Colonic mucosa (tissue), 4 donors: ENCODE results near the gene RNASEH1. TPM values are rescaled to one million over a fixed set of nuclear protein-coding genes. Genes with fewer than 3 reads are reported as not detected.
A peak's percentile ranks its signal among the peaks of the same experiment; 100 is the strongest.

ENCODE experiments used
- DNase-seq: peaks from one replicate; pipeline ENCODE4 v3.0.0-alpha.2; 2020
- H3K27ac ChIP-seq: fragments of 200-600 bp; one replicate; pipeline ENCODE4 v1.8.0; 2021
- H3K27me3 ChIP-seq: fragments of 200-600 bp; one replicate; pipeline ENCODE4 v1.8.0; 2021
- H3K36me3 ChIP-seq: fragments of 200-600 bp; one replicate; pipeline ENCODE4 v1.8.0; 2021
- H3K4me1 ChIP-seq: fragments of 200-600 bp; one replicate; pipeline ENCODE4 v1.8.0; 2021; ENCODE audit warnings: mild to moderate bottlenecking
- H3K4me3 ChIP-seq: fragments of 200-600 bp; one replicate; pipeline ENCODE4 v1.8.0; 2021
- H3K9ac ChIP-seq, 2 donors: one replicate each; pipeline ENCODE4 v1.7.0; 2013; ENCODE audit warnings: control low read depth in 2 of 2, low read depth in 2 of 2, low read length in 2 of 2
- H3K9me3 ChIP-seq: fragments of 200-600 bp; one replicate; pipeline ENCODE4 v1.8.0; 2021
- intact Hi-C: fragments of 100-400 bp; cut with DNase I; formaldehyde crosslinking; loops from one replicate; pipeline ENCODE4 v1.14.1; 2022
- total RNA-seq, 2 donors: library from RNA; stranded (reverse); fragmentation: NEBNext Ultra II Directional in 1 of 2; extraction: Animal tissue kit (Norgen Biotek cat#: 25700) in 1 of 2; gene quantifications; one replicate each; pipeline ENCODE4 v1.2.1, GENCODE V29; 2021
- TF ChIP-seq, protein P1 (sequence below): fragments of 200-600 bp; IDR thresholded peaks from one replicate; pipeline ENCODE4 v1.8.0; 2022; ENCODE audit warnings: antibody characterized with exemption, mild to moderate bottlenecking
- donor health status: healthy.
- donor health status: DM: no; HTN: no; CAD: no.
- donor health status: DM: no; HTN: no; CAD: no.

The RNASEH1 gene
- total RNA-seq, 2 donors from 2014 or later, result 13.3 to 18.8 TPM

DNA sequence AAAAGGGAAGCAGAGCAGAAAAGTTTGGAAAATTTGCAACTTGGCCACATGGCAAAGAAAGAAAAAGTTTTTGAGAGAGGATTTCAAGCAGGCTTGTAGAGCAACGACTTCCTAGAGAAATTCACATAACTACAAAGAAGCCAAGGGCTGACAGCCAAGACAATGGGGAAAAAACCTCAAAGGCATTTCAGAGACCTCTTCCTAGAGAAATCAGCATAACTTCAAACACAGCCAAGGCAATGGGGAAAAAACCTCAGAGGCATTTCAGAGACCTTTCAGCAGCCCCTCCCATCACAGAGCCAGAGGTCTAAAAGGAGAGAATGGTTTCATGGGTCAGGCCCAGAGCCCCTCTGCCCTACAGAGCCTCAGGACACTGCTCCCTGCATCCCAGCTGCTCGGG lies 46.0 kb downstream of the RNASEH1 start:
- H3K9me3 ChIP-seq, result no peaks in the 10 kb centered on the region
- no peak for DNase-seq
- H3K27me3 ChIP-seq, result no peaks in the 10 kb centered on the region
- H3K9ac ChIP-seq, result no peak overlapping the region
- intact Hi-C loops, result no loop called here
- no peak overlapping the region for H3K4me3 ChIP-seq
- no peaks in the 10 kb centered on the region for H3K4me1 ChIP-seq
- peaks cover 9% of the 10 kb centered on the region for H3K36me3 ChIP-seq
- no peak overlapping the region for H3K27ac ChIP-seq
- TF ChIP-seq, protein P1, sequence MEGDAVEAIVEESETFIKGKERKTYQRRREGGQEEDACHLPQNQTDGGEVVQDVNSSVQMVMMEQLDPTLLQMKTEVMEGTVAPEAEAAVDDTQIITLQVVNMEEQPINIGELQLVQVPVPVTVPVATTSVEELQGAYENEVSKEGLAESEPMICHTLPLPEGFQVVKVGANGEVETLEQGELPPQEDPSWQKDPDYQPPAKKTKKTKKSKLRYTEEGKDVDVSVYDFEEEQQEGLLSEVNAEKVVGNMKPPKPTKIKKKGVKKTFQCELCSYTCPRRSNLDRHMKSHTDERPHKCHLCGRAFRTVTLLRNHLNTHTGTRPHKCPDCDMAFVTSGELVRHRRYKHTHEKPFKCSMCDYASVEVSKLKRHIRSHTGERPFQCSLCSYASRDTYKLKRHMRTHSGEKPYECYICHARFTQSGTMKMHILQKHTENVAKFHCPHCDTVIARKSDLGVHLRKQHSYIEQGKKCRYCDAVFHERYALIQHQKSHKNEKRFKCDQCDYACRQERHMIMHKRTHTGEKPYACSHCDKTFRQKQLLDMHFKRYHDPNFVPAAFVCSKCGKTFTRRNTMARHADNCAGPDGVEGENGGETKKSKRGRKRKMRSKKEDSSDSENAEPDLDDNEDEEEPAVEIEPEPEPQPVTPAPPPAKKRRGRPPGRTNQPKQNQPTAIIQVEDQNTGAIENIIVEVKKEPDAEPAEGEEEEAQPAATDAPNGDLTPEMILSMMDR, result no peak

DNA sequence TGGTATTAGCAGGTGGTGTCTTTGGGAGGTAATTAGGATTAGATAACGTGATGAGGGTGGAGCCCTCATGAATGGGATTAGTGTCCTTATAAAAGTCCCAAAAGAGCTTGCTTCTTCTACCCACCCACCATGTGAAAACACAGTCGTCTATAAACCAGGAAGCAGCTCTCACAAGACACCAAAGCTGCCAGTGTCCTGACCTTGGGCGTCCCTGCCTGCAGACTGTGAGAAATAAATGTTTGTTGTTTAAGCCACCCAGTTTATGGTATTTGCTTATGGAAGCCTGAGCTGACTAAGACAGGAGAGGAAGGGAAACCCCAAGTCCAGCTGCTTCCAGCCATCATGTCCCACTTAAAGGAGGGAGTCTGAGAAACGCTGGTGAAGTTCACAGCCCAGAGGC lies 52.4 kb downstream of the RNASEH1 start:
- TF ChIP-seq, protein P1, result no peak
- no peaks in the 10 kb centered on the region for H3K4me1 ChIP-seq
- H3K36me3 ChIP-seq, result no peaks in the 10 kb centered on the region
- DNase-seq, result peak; percentile 53
- intact Hi-C loops, result no loop called here
- peak overlapping the region; percentile 71 for H3K27ac ChIP-seq
- no peak overlapping the region for H3K9ac ChIP-seq
- H3K27me3 ChIP-seq, result no peaks in the 10 kb centered on the region
- H3K9me3 ChIP-seq, result no peaks in the 10 kb centered on the region
- no peak overlapping the region for H3K4me3 ChIP-seq

DNA sequence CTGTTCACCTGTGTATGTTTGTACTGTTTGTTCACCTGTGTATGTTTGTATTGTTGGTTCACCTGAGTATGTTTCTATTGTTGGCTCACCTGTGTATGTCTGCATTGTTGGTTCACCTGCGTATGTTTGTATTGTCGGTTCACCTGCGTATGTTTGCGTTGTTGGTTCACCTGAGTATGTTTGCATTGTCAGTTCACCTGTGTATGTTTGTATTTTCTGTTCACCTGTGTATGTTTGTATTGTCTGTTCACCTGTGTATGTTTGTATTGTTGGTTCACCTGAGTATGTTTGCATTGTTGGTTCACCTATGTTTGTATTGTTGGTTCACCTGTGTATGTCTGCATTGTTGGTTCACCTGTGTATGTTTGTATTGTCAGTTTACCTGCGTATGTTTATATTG lies 53.4 kb downstream of the RNASEH1 start:
- DNase-seq, result no peak
- H3K9me3 ChIP-seq, result no peaks in the 10 kb centered on the region
- H3K36me3 ChIP-seq, result no peaks in the 10 kb centered on the region
- H3K27ac ChIP-seq, result no peak overlapping the region
- intact Hi-C loops, result no loop called here
- no peak overlapping the region for H3K4me3 ChIP-seq
- H3K27me3 ChIP-seq, result no peaks in the 10 kb centered on the region
- no peaks in the 10 kb centered on the region for H3K4me1 ChIP-seq
- no peak overlapping the region for H3K9ac ChIP-seq
- TF ChIP-seq, protein P1, result no peak

DNA sequence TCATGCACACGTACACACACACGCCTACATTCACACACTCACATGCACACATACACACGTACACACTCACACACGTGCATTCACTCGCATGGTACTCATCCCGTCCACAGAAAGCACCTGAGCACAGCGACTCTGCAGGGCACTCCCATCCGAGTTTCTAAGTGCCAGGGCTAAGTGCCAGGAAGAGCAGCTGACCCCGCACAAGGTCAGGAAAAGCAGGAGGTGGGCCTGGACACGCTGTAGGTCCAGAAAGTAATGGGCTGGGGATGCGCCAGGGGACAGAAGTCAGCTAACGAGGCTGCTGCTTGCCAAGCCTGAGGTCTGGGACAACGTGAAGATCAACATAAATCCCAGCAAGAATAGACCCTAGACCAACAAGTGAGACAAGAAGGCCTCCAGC lies 54.6 kb downstream of the RNASEH1 start:
- Histone ChIP-seq H3K27me3 (no peaks in the 10 kb centered on the region), H3K9me3 (no peaks in the 10 kb centered on the region), H3K4me1 (no peaks in the 10 kb centered on the region), H3K9ac (no peak overlapping the region), H3K27ac (no peak overlapping the region), H3K4me3 (no peak overlapping the region), H3K36me3 (no peaks in the 10 kb centered on the region)
- TF ChIP-seq, protein P1, result no peak
- intact Hi-C loops, result no loop called here
- no peak for DNase-seq

GRCh38 chr2:3503046-3503445 lies 55.1 kb downstream of the RNASEH1 start:
- DNase-seq, result no peak
- intact Hi-C loops, result no loop called here
- TF ChIP-seq, protein P1, result no peak
- no peaks in the 10 kb centered on the region for H3K9me3 ChIP-seq
- no peaks in the 10 kb centered on the region for H3K27me3 ChIP-seq
- no peaks in the 10 kb centered on the region for H3K4me1 ChIP-seq
- no peak overlapping the region for H3K27ac ChIP-seq
- no peak overlapping the region for H3K9ac ChIP-seq
- H3K4me3 ChIP-seq, result no peak overlapping the region
- H3K36me3 ChIP-seq, result no peaks in the 10 kb centered on the region
